H1 (cell line): ENCODE measurements around the gene OR1L8. TPM values are rescaled to one million over a fixed set of nuclear protein-coding genes. Genes with fewer than 3 reads are reported as not detected.

Experiments used
- CTCF ChIA-PET: fragments of 300-600 bp; sonication (Branson Sonifier 250); formaldehyde crosslinking; loops from one replicate; lab custom pipeline; 2021; ENCODE audit not compliant: partially characterized antibody; lab: Charles Lee
- POLR2A ChIA-PET: fragments of 300-600 bp; sonication (Branson Sonifier 250); formaldehyde crosslinking; loops from one replicate; lab custom pipeline; 2021; ENCODE audit warnings: inconsistent platforms; ENCODE audit not compliant: partially characterized antibody; lab: Charles Lee
- DNase-seq, 2 experiments: peaks; one replicate each; pipeline versions ENCODE4 v3.0.0 to v3.0.0-alpha.2; 2010 to 2022; ENCODE audit warnings: low spot score in 2 of 2, low read depth in 1 of 2, mixed read lengths in 1 of 2
- FAIRE-seq: peaks from 2 replicates; lab custom pipeline; 2011; peaks lifted over from hg19 to GRCh38; lab: Jason Lieb, UNC
- H2AFZ ChIP-seq: 2 replicates; pipeline ENCODE4 v1.8.1; 2012; ENCODE audit warnings: low read length, inconsistent platforms
- H2AK5ac ChIP-seq: 2 replicates; pipeline ENCODE4 v1.6.1; 2013; ENCODE audit warnings: low read depth, low read length
- H2BK120ac ChIP-seq: replicated peaks from 2 replicates; pipeline ENCODE3; 2013; ENCODE audit warnings: low read depth, low read length, inconsistent platforms
- H2BK12ac ChIP-seq: 2 replicates; pipeline ENCODE4 v1.6.1; 2013; ENCODE audit warnings: low read depth, low read length
- H2BK15ac ChIP-seq: 2 replicates; pipeline ENCODE4 v1.6.1; 2013; ENCODE audit warnings: low read length
- H2BK20ac ChIP-seq: 2 replicates; pipeline ENCODE4 v1.6.1; 2013; ENCODE audit warnings: low read length
- H2BK5ac ChIP-seq: 2 replicates; pipeline ENCODE4 v1.6.1; 2013; ENCODE audit warnings: low read depth, low read length
- H3K14ac ChIP-seq: 2 replicates; pipeline ENCODE4 v1.6.1; 2013; ENCODE audit warnings: inconsistent platforms; ENCODE audit not compliant: insufficient read length
- H3K18ac ChIP-seq: 2 replicates; pipeline ENCODE4 v1.6.1; 2013; ENCODE audit warnings: low read length; ENCODE audit errors: extremely low read depth
- H3K23ac ChIP-seq: 2 replicates; pipeline ENCODE4 v1.6.1; 2013; ENCODE audit warnings: inconsistent platforms; ENCODE audit not compliant: insufficient read length
- H3K23me2 ChIP-seq: 2 replicates; pipeline ENCODE4 v1.6.1; 2013; ENCODE audit warnings: low read depth, low read length
- H3K27ac ChIP-seq: 2 replicates; pipeline ENCODE4 v1.6.1; 2011; ENCODE audit warnings: low read depth, low read length, inconsistent platforms
- H3K27me3 ChIP-seq, 4 experiments: replicated peaks in 1 of 4; 1 replicate in 1 of 4; 2 replicates in 3 of 4; pipeline versions ENCODE4 v1.6.1 to v1.8.1; 2011 to 2013; ENCODE audit warnings: low read length in 3 of 4, mild to moderate bottlenecking in 3 of 4, inconsistent platforms in 2 of 4, mixed read lengths in 2 of 4, moderate library complexity in 1 of 4; ENCODE audit not compliant: control insufficient read depth in 3 of 4, insufficient read depth in 3 of 4; ENCODE audit errors: extremely low read depth in 1 of 4
- H3K36me3 ChIP-seq, 4 experiments: 2 replicates each; pipeline versions ENCODE4 v1.6.1 to v1.8.1; 2011 to 2013; ENCODE audit warnings: mild to moderate bottlenecking in 4 of 4, low read length in 3 of 4, moderate library complexity in 2 of 4, control low read depth in 1 of 4, inconsistent platforms in 1 of 4; ENCODE audit not compliant: insufficient read depth in 4 of 4, control insufficient read depth in 2 of 4
- H3K4ac ChIP-seq: replicated peaks from 2 replicates; pipeline ENCODE3; 2013; ENCODE audit warnings: low read length, low read depth, mixed read lengths, inconsistent platforms; ENCODE audit not compliant: insufficient read length
- H3K4me1 ChIP-seq, 4 experiments: replicated peaks in 1 of 4; 1 replicate in 1 of 4; 2 replicates in 3 of 4; pipeline versions ENCODE4 v1.6.1 to v1.8.1; 2011 to 2013; ENCODE audit warnings: low read length in 3 of 4, inconsistent platforms in 2 of 4, mixed read lengths in 1 of 4; ENCODE audit not compliant: insufficient read depth in 4 of 4, control insufficient read depth in 3 of 4
- H3K4me2 ChIP-seq, 2 experiments: 2 replicates each; pipeline versions ENCODE4 v1.6.1 to v1.8.1; 2011 to 2013; ENCODE audit warnings: low read depth in 2 of 2, low read length in 2 of 2, control low read depth in 1 of 2, inconsistent platforms in 1 of 2, mild to moderate bottlenecking in 1 of 2; ENCODE audit not compliant: insufficient read depth in 1 of 2
- H3K4me3 ChIP-seq, 4 experiments: fragments of 200-600, 300-600 bp in 1 of 4; sonication (generic), shearing (Covaris generic), sonication (Bioruptor Twin) in 1 of 4; 2 replicates each; pipeline versions ENCODE4 v1.5.1 to v1.8.1; 2011 to 2016; ENCODE audit warnings: low read length in 4 of 4, low read depth in 3 of 4, control low read depth in 2 of 4, inconsistent platforms in 2 of 4, mild to moderate bottlenecking in 2 of 4, mixed read lengths in 1 of 4, moderate library complexity in 1 of 4; ENCODE audit not compliant: insufficient read depth in 2 of 4; ENCODE audit errors: extremely low read depth in 1 of 4
- H3K56ac ChIP-seq: replicated peaks from 2 replicates; pipeline ENCODE3; 2013; ENCODE audit warnings: low read depth, mild to moderate bottlenecking, mixed read lengths, low read length, inconsistent platforms; ENCODE audit not compliant: insufficient read length
- H3K79me1 ChIP-seq: 2 replicates; pipeline ENCODE4 v1.6.1; 2013; ENCODE audit warnings: low read depth, low read length, control low read depth
- H3K79me2 ChIP-seq, 2 experiments: 2 replicates each; pipeline versions ENCODE4 v1.6.1 to v1.8.1; 2012 to 2013; ENCODE audit warnings: low read length in 2 of 2, mild to moderate bottlenecking in 2 of 2, inconsistent platforms in 1 of 2; ENCODE audit not compliant: insufficient read depth in 2 of 2, control insufficient read depth in 1 of 2
- H3K9ac ChIP-seq, 4 experiments: replicated peaks in 1 of 4; 1 replicate in 1 of 4; 2 replicates in 3 of 4; pipeline versions ENCODE4 v1.6.1 to v1.8.1; 2011 to 2013; ENCODE audit warnings: low read depth in 3 of 4, low read length in 3 of 4, control low read depth in 2 of 4, mild to moderate bottlenecking in 2 of 4, moderate library complexity in 2 of 4, inconsistent platforms in 1 of 4; ENCODE audit errors: extremely low read depth in 1 of 4
- H3K9me3 ChIP-seq, 2 experiments: 2 replicates each; pipeline versions ENCODE4 v1.6.1 to v1.8.1; 2012 to 2013; ENCODE audit warnings: mild to moderate bottlenecking in 2 of 2, moderate library complexity in 2 of 2, control low read depth in 1 of 2, inconsistent platforms in 1 of 2, low read depth in 1 of 2, low read length in 1 of 2, mixed read lengths in 1 of 2; ENCODE audit not compliant: insufficient read depth in 2 of 2
- H4K20me1 ChIP-seq, 2 experiments: replicated peaks in 1 of 2; 2 replicates each; pipeline versions ENCODE3 to v1.8.1; 2011 to 2013; ENCODE audit warnings: inconsistent platforms in 2 of 2, low read length in 2 of 2, mild to moderate bottlenecking in 1 of 2; ENCODE audit not compliant: insufficient read depth in 2 of 2, control insufficient read depth in 1 of 2
- H4K5ac ChIP-seq: 2 replicates; pipeline ENCODE4 v1.6.1; 2013; ENCODE audit warnings: low read length, low read depth, mixed read lengths, inconsistent platforms; ENCODE audit not compliant: insufficient read length
- H4K8ac ChIP-seq: 2 replicates; pipeline ENCODE4 v1.8.0; 2013; ENCODE audit warnings: mild to moderate bottlenecking, moderate library complexity, low read length, inconsistent platforms; ENCODE audit not compliant: insufficient read depth; ENCODE audit errors: extremely low read depth
- H4K91ac ChIP-seq: replicated peaks from 2 replicates; pipeline ENCODE3; 2013; ENCODE audit warnings: low read length, mixed read lengths, inconsistent platforms; ENCODE audit not compliant: insufficient read length
- ASH2L ChIP-seq: fragments of 200-600, 300-600 bp; sonication (generic); IDR thresholded peaks from one replicate; pipeline ENCODE4 v1.7.1; 2017; ENCODE audit warnings: low read length
- HDAC6 ChIP-seq: IDR thresholded peaks from one replicate; pipeline ENCODE4 v1.7.1; 2012; ENCODE audit warnings: low read depth, mild to moderate bottlenecking, inconsistent platforms, low read length, moderate library complexity
- JUN ChIP-seq: IDR thresholded peaks from 2 replicates; pipeline ENCODE4 v1.6.1; 2011; ENCODE audit warnings: low read depth, mild to moderate bottlenecking, improper control_type of control experiment, low read length
- KDM1A ChIP-seq: fragments of 200-600, 300-600 bp; sonication (generic); IDR thresholded peaks from 2 replicates; pipeline ENCODE4 v1.7.1; 2016; ENCODE audit warnings: mild to moderate bottlenecking, low read length, borderline replicate concordance
- KDM4A ChIP-seq: IDR thresholded peaks from one replicate; pipeline ENCODE4 v1.7.1; 2012; ENCODE audit warnings: low read depth, mild to moderate bottlenecking, moderate library complexity, low read length, inconsistent platforms; ENCODE audit not compliant: severe bottlenecking
- PHF8 ChIP-seq: fragments of 200-600 bp; sonication (generic); conservative IDR thresholded peaks from 2 replicates; pipeline ENCODE4 v1.7.1; 2012; ENCODE audit warnings: low read depth, mild to moderate bottlenecking, inconsistent platforms, low read length, moderate library complexity
- SAP30 ChIP-seq: fragments of 300-600 bp; sonication (generic); IDR thresholded peaks from 2 replicates; pipeline ENCODE4 v1.7.1; 2012; ENCODE audit warnings: low read length, moderate library complexity, mild to moderate bottlenecking, inconsistent platforms; ENCODE audit not compliant: insufficient read depth, insufficient replicate concordance
- SP1 ChIP-seq: IDR thresholded peaks from 2 replicates; pipeline ENCODE4 v1.6.1; 2011; ENCODE audit warnings: low read depth, low read length
- TEAD4 ChIP-seq: IDR thresholded peaks from 2 replicates; pipeline ENCODE4 v1.6.1; 2012; ENCODE audit warnings: low read depth, low read length, inconsistent platforms, mixed read lengths
- YY1 ChIP-seq: IDR thresholded peaks from 2 replicates; pipeline ENCODE4 v1.6.1; 2011; ENCODE audit warnings: low read depth, mild to moderate bottlenecking, low read length
- WGBS, 2 experiments: shearing (Covaris generic) in 1 of 2; methylation state at CpG; one replicate each; pipeline versions ENCODE4 v1.1.6 to v1.1.7; 2013 to 2015; ENCODE audit warnings: low lambda C conversion rate in 2 of 2, mixed read lengths in 2 of 2, inconsistent platforms in 1 of 2, low coverage in 1 of 2, missing lambda C conversion rate in 1 of 2; ENCODE audit not compliant: insufficient replicate concordance in 2 of 2, insufficient coverage in 1 of 2, insufficient read length in 1 of 2; ENCODE audit errors: extremely low coverage in 1 of 2, missing lambda C conversion rate in 1 of 2; 5-methylcytosine and 5-hydroxymethylcytosine counted together
- polyA plus RNA-seq, 7 experiments: library from polyadenylated mRNA; depleted of rRNA in 3 of 7; stranded (reverse) in 5 of 7; unstranded in 2 of 7; fragments of >200 nt in 5 of 7; fragments of 200-250 nt in 2 of 7; gene quantifications; 1 replicate in 5 of 7; 2 replicates in 1 of 7; 4 replicates in 1 of 7; pipeline versions ENCODE4 v1.2.1 to v1.2.3, GENCODE V29; 2011 to 2013; ENCODE audit warnings: missing spikeins in 2 of 7, mixed read lengths in 2 of 7
- total RNA-seq: library from RNA; stranded (reverse); fragmentation: NEBNext Ultra II Directional; extraction: Animal tissue kit (Norgen Biotek cat#: 25700); gene quantifications from 2 replicates; pipeline ENCODE4 v1.2.1, GENCODE V29; 2021
- TF ChIP-seq, protein P1 (sequence below), 3 experiments: IDR thresholded peaks; 1 replicate in 2 of 3; 2 replicates in 1 of 3; pipeline versions ENCODE4 v1.5.1 to v1.6.1; 2011; ENCODE audit warnings: low read length in 3 of 3, mild to moderate bottlenecking in 3 of 3, inconsistent platforms in 2 of 3, low read depth in 1 of 3, moderate library complexity in 1 of 3; ENCODE audit not compliant: insufficient read depth in 1 of 3; ENCODE audit errors: control extremely low read depth in 1 of 3
- TF ChIP-seq, protein P2 (sequence below): IDR thresholded peaks from 2 replicates; pipeline ENCODE4 v1.6.1; 2012; ENCODE audit warnings: inconsistent platforms

The OR1L8 gene
- total and polyA plus RNA-seq, 2 of the 8 experiments (the other 6 are each of a cell fraction or from before 2014, with no cell fraction given), result not detected

DNA sequence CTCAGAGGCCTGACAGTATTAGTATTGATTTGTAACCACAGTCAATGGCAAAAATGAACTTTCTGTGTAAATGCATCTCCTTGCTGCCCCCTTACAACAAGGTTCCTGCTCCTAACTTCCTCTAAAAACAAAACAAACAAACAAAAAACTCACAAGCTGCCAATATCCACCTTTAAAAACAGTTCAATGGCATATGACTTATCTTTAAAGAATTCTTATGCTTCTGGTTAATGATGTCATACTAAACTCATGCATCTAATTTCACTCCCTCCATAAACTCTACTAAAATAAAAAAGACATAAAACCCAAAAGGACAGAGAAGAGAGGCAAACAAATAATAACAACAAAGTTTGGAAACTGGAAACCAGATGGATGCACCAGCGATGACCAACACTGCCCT lies 47.0 kb downstream of the OR1L8 start:
- Histone ChIP-seq H3K4me1 (no peaks in the 10 kb centered on the region), H2AFZ (no peak overlapping the region), H4K5ac (no peak overlapping the region), H3K27me3 (no peaks in the 10 kb centered on the region), H2BK20ac (no peak overlapping the region), H3K9me3 (peaks cover 13 to 36% of the 10 kb centered on the region in 2 experiments), H3K79me1 (no peaks in the 10 kb centered on the region), H2AK5ac (no peak overlapping the region), H4K8ac (no peak overlapping the region), H2BK15ac (no peak overlapping the region), H3K36me3 (no peaks in the 10 kb centered on the region), H3K4me3 (no peak overlapping the region), H2BK120ac (no peak overlapping the region), H3K9ac (no peak overlapping the region), H3K23me2 (no peaks in the 10 kb centered on the region), H3K79me2 (no peaks in the 10 kb centered on the region), H3K4me2 (no peak overlapping the region), H3K27ac (no peak overlapping the region), H3K4ac (no peak overlapping the region), H2BK12ac (no peak overlapping the region), H3K23ac (no peak overlapping the region), H4K91ac (no peak overlapping the region), H4K20me1 (no peaks in the 10 kb centered on the region), H2BK5ac (no peak overlapping the region), H3K14ac (no peak overlapping the region), H3K56ac (no peak overlapping the region), H3K18ac (no peak overlapping the region)
- POLR2A ChIA-PET, result no interaction called here
- CTCF ChIA-PET, result interaction anchor here (0.8 kb wide), 1 partner anchor 273 kb away, joined by 3 read pairs; no protein-coding TSS in a partner anchor
- no peak for FAIRE-seq
- DNase-seq, result no peak
- WGBS, 2 experiments, result 95% methylated on average over 1 of the region's 1 CpG; no CpG with 5 or more reads in 1 of the 2 experiments
- TF ChIP-seq KDM1A (no peak), KDM4A (no peak), YY1 (no peak), SAP30 (no peak), TEAD4 (no peak), ASH2L (no peak), HDAC6 (no peak), SP1 (no peak), JUN (no peak), PHF8 (no peak)
- TF ChIP-seq, protein P1, sequence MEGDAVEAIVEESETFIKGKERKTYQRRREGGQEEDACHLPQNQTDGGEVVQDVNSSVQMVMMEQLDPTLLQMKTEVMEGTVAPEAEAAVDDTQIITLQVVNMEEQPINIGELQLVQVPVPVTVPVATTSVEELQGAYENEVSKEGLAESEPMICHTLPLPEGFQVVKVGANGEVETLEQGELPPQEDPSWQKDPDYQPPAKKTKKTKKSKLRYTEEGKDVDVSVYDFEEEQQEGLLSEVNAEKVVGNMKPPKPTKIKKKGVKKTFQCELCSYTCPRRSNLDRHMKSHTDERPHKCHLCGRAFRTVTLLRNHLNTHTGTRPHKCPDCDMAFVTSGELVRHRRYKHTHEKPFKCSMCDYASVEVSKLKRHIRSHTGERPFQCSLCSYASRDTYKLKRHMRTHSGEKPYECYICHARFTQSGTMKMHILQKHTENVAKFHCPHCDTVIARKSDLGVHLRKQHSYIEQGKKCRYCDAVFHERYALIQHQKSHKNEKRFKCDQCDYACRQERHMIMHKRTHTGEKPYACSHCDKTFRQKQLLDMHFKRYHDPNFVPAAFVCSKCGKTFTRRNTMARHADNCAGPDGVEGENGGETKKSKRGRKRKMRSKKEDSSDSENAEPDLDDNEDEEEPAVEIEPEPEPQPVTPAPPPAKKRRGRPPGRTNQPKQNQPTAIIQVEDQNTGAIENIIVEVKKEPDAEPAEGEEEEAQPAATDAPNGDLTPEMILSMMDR (IDR thresholded peaks at IDR 0.05; ENCODE audit: control extremely low read depth in 1 of 3, insufficient read depth in 1 of 3, low read depth in 1 of 3, low read length in 3 of 3), result no peak
- TF ChIP-seq, protein P2, sequence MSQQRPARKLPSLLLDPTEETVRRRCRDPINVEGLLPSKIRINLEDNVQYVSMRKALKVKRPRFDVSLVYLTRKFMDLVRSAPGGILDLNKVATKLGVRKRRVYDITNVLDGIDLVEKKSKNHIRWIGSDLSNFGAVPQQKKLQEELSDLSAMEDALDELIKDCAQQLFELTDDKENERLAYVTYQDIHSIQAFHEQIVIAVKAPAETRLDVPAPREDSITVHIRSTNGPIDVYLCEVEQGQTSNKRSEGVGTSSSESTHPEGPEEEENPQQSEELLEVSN, result no peak
